AG09309 (cell line): ENCODE measurements around the gene URB1.

ENCODE experiments used
- DNase-seq: peaks from one replicate; pipeline ENCODE4 v3.0.0-alpha.2; 2010; ENCODE audit warnings: low read depth
- H3K4me3 ChIP-seq: 2 replicates; pipeline ENCODE4 v1.5.1; 2011; ENCODE audit warnings: mild to moderate bottlenecking, low read depth, low read length, moderate library complexity; ENCODE audit not compliant: control insufficient read depth
- TF ChIP-seq, protein P1 (sequence below): IDR thresholded peaks from 2 replicates; pipeline ENCODE4 v1.5.1; 2011; ENCODE audit warnings: mild to moderate bottlenecking, low read depth, low read length, inconsistent platforms; ENCODE audit not compliant: insufficient read depth, control insufficient read depth; ENCODE audit errors: missing control alignments

Gene URB1

DNA sequence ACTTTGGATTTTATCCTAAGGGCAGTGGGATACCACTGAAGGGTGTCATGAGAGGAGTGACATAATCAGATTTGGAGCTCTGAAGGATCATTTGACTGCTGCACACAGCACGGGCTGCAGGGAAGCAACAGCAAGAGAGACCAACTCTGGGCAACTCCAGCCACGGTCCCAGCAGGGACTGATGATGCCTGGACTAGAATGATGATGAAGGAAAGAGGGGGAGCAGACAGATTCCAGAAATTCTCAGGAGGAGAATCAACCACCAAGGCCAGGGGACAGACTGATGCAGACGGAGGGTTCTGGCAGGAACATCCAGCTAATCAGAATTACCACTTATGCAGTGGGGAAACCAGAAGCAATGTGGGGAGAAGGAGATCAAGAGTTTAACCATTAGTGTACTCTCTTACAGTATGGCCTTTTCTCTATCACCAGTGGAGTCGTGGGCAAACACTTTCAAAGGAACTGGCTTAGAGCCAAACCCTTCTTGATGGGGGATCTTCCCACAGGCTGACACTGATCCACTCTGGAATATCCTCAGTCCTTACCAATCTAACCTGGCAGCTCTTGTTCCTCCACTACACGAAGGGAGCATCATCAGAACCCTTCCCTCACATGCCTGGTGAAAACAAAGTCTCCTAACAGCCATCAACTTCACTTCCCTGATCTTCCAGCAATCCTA lies 3.3 kb downstream of the URB1 start:
- no peak for DNase-seq
- H3K4me3 ChIP-seq = no peak overlapping the region
- TF ChIP-seq, protein P1, sequence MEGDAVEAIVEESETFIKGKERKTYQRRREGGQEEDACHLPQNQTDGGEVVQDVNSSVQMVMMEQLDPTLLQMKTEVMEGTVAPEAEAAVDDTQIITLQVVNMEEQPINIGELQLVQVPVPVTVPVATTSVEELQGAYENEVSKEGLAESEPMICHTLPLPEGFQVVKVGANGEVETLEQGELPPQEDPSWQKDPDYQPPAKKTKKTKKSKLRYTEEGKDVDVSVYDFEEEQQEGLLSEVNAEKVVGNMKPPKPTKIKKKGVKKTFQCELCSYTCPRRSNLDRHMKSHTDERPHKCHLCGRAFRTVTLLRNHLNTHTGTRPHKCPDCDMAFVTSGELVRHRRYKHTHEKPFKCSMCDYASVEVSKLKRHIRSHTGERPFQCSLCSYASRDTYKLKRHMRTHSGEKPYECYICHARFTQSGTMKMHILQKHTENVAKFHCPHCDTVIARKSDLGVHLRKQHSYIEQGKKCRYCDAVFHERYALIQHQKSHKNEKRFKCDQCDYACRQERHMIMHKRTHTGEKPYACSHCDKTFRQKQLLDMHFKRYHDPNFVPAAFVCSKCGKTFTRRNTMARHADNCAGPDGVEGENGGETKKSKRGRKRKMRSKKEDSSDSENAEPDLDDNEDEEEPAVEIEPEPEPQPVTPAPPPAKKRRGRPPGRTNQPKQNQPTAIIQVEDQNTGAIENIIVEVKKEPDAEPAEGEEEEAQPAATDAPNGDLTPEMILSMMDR = no peak

GRCh38 chr21:32388306-32388705 lies 4.5 kb downstream of the URB1 start:
- DNase-seq = no peak
- TF ChIP-seq, protein P1 = no peak
- no peak overlapping the region for H3K4me3 ChIP-seq

DNA sequence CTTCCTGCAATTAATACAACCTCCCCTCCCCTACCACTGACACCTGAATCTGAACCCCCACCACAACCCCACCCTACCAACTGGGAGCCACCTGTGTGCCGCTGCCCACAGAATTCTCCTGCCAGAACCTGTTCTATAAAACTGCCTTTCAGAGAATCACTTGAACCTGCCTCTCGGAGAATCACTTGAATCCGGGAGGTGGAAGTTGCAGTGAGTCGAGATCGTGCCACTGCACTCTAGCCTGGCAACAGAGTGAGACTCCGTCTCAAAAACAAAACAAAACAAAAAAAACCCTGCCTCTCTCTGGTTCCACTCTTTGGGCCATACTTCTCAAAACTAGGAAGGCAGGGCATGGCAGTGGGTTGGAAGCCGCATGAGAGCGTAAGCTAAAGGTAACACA lies 5.7 kb downstream of the URB1 start:
- DNase-seq = no peak
- TF ChIP-seq, protein P1 = no peak

GRCh38 chr21:32386195-32386870 lies 6.5 kb downstream of the URB1 start:
- no peak overlapping the region for H3K4me3 ChIP-seq
- TF ChIP-seq, protein P1 = no peak
- no peak for DNase-seq

More for the DNA sequence above, 5.7 kb downstream of the URB1 start:
- no peak overlapping the region for H3K4me3 ChIP-seq

- DNase-seq = no peak
- no peak overlapping the region for H3K4me3 ChIP-seq
- TF ChIP-seq, protein P1 = no peak
These were observed 9.0 kb downstream of the URB1 start for GRCh38 chr21:32383812-32384211.

DNA sequence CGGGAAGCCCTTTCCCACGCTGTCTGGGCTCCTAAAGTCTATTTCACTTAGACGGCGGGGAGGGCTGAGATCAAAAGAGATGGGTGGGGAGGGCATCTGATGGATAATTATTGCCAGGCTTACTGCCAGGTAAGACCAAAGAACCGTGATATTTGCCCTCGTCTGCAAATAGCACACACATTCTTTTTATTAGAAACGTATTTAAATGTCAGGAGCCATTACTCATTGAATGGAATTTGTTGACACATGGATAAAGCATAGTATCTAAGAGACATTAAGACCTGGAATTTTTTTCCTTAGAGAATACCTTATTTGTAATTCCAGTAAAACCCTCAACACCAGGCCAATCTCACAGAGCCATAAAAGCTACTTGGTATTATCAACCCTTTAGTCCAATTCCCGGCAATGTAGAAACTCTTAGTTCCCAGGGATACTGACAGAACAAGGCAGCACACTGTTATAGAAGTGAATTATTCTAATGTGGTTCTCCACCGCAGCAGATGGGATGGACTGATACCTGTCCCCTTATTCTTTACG lies 10.6 kb downstream of the URB1 start:
- DNase-seq = peak; percentile 84
- TF ChIP-seq, protein P1 = no peak
- no peak overlapping the region for H3K4me3 ChIP-seq

DNA sequence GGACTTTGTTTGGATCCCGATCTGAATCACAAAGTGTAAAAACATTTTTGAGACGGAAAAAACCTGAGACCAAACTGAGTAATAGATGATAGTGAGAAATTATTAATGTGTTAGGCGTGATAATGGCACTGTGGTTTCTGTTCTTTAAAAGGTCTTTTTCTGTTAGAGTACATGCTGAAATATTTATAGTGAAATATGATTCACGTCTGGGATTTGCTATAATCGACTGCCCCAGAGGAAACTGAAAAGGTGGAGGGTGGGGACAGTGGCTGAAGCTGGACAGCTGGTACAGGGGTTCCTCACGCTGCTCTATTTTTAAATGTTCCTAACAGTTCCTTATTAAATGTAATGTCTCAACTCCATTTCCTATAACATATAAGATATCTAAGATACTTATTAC lies 11.2 kb downstream of the URB1 start:
- H3K4me3 ChIP-seq = no peak overlapping the region
- TF ChIP-seq, protein P1 = no peak
- no peak for DNase-seq
